HEK293 (cell line): Measurements from ENCODE around the gene STIM1.

Source experiments
- MZF1 ChIP-seq: fragments of 450-650 bp; formaldehyde crosslinking; IDR thresholded peaks from 2 replicates; pipeline ENCODE4 v1.5.1; 2017; ENCODE audit warnings: missing biosample characterization, missing genetic modification characterization, borderline replicate concordance
- PBX3 ChIP-seq: sonication (generic); formaldehyde crosslinking; IDR thresholded peaks from 2 replicates; pipeline ENCODE4 v1.8.1; 2022; ENCODE audit warnings: mild to moderate bottlenecking, moderate library complexity, missing genetic modification reagents
- PRDM4 ChIP-seq: fragments of 450-650 bp; formaldehyde crosslinking; IDR thresholded peaks from 2 replicates; pipeline ENCODE4 v1.5.1; 2017; ENCODE audit warnings: missing biosample characterization, missing genetic modification characterization
- YY1 ChIP-seq: fragments of 450-650 bp; formaldehyde crosslinking; IDR thresholded peaks from 2 replicates; pipeline ENCODE4 v1.5.1; 2018; ENCODE audit warnings: missing biosample characterization, missing genetic modification characterization
- ZBTB21 ChIP-seq: fragments of 450-650 bp; formaldehyde crosslinking; IDR thresholded peaks from 2 replicates; pipeline ENCODE4 v1.5.1; 2017; ENCODE audit warnings: missing biosample characterization, missing genetic modification characterization
- ZBTB48 ChIP-seq: fragments of 450-650 bp; formaldehyde crosslinking; IDR thresholded peaks from 2 replicates; pipeline ENCODE4 v1.5.1; 2016; ENCODE audit warnings: missing biosample characterization, missing genetic modification characterization
- ZNF335 ChIP-seq: fragments of 450-650 bp; formaldehyde crosslinking; conservative IDR thresholded peaks from 2 replicates; pipeline ENCODE4 v1.5.1; 2016; ENCODE audit warnings: missing biosample characterization, missing genetic modification characterization
- ZNF423 ChIP-seq: fragments of 450-650 bp; formaldehyde crosslinking; IDR thresholded peaks from 2 replicates; pipeline ENCODE4 v1.5.1; 2016; ENCODE audit warnings: missing biosample characterization, missing genetic modification characterization
- ZNF621 ChIP-seq: fragments of 450-650 bp; formaldehyde crosslinking; IDR thresholded peaks from 2 replicates; pipeline ENCODE4 v1.5.1; 2017; ENCODE audit warnings: missing biosample characterization, missing genetic modification characterization
- ZNF792 ChIP-seq: fragments of 450-650 bp; formaldehyde crosslinking; IDR thresholded peaks from 2 replicates; pipeline ENCODE4 v1.5.1; 2016; ENCODE audit warnings: missing biosample characterization, missing genetic modification characterization
- ZSCAN16 ChIP-seq: fragments of 450-650 bp; formaldehyde crosslinking; IDR thresholded peaks from 2 replicates; pipeline ENCODE4 v1.5.1; 2016; ENCODE audit warnings: missing biosample characterization, missing genetic modification characterization
- TF ChIP-seq, protein P1 (sequence below): fragments of 450-650 bp; formaldehyde crosslinking; IDR thresholded peaks from 2 replicates; pipeline ENCODE4 v1.5.1; 2016; ENCODE audit warnings: missing biosample characterization, missing genetic modification characterization
- TF ChIP-seq, protein P2 (sequence below): fragments of 450-650 bp; formaldehyde crosslinking; IDR thresholded peaks from 2 replicates; pipeline ENCODE4 v1.5.1; 2016; ENCODE audit warnings: missing biosample characterization, missing genetic modification characterization
- TF ChIP-seq, protein P3 (sequence below): fragments of 450-650 bp; formaldehyde crosslinking; IDR thresholded peaks from 2 replicates; pipeline ENCODE4 v1.5.1; 2016; ENCODE audit warnings: missing biosample characterization, missing genetic modification characterization

- TF ChIP-seq MZF1 (tag by site-specific recombination) (no peak), ZNF335 (tag by site-specific recombination) (no peak), YY1 (tag by site-specific recombination) (no peak), ZNF792 (tag by site-specific recombination) (no peak), ZBTB21 (tag by site-specific recombination) (no peak), PBX3 (CRISPR knock-in tag) (no peak), ZBTB48 (tag by site-specific recombination) (no peak), ZNF621 (tag by site-specific recombination) (no peak), ZNF423 (tag by site-specific recombination) (no peak), ZSCAN16 (tag by site-specific recombination) (no peak), PRDM4 (tag by site-specific recombination) (no peak)
- TF ChIP-seq, protein P1, sequence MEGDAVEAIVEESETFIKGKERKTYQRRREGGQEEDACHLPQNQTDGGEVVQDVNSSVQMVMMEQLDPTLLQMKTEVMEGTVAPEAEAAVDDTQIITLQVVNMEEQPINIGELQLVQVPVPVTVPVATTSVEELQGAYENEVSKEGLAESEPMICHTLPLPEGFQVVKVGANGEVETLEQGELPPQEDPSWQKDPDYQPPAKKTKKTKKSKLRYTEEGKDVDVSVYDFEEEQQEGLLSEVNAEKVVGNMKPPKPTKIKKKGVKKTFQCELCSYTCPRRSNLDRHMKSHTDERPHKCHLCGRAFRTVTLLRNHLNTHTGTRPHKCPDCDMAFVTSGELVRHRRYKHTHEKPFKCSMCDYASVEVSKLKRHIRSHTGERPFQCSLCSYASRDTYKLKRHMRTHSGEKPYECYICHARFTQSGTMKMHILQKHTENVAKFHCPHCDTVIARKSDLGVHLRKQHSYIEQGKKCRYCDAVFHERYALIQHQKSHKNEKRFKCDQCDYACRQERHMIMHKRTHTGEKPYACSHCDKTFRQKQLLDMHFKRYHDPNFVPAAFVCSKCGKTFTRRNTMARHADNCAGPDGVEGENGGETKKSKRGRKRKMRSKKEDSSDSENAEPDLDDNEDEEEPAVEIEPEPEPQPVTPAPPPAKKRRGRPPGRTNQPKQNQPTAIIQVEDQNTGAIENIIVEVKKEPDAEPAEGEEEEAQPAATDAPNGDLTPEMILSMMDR (tag by site-specific recombination), result no peak
- TF ChIP-seq, protein P2, sequence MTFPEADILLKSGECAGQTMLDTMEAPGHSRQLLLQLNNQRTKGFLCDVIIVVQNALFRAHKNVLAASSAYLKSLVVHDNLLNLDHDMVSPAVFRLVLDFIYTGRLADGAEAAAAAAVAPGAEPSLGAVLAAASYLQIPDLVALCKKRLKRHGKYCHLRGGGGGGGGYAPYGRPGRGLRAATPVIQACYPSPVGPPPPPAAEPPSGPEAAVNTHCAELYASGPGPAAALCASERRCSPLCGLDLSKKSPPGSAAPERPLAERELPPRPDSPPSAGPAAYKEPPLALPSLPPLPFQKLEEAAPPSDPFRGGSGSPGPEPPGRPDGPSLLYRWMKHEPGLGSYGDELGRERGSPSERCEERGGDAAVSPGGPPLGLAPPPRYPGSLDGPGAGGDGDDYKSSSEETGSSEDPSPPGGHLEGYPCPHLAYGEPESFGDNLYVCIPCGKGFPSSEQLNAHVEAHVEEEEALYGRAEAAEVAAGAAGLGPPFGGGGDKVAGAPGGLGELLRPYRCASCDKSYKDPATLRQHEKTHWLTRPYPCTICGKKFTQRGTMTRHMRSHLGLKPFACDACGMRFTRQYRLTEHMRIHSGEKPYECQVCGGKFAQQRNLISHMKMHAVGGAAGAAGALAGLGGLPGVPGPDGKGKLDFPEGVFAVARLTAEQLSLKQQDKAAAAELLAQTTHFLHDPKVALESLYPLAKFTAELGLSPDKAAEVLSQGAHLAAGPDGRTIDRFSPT (tag by site-specific recombination), result no peak
- TF ChIP-seq, protein P3, sequence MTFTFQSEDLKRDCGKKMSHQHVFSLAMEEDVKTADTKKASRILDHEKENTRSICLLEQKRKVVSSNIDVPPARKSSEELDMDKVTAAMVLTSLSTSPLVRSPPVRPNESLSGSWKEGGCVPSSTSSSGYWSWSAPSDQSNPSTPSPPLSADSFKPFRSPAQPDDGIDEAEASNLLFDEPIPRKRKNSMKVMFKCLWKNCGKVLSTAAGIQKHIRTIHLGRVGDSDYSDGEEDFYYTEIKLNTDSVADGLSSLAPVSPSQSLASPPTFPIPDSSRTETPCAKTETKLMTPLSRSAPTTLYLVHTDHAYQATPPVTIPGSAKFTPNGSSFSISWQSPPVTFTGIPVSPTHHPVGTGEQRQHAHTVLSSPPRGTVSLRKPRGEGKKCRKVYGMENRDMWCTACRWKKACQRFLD, result no peak
Measured at GRCh38 chr11:4025967-4026324, 170.5 kb downstream of the STIM1 start.
